T-helper 17 cell (primary cell): ENCODE results near the gene ITLN2. TPM values are rescaled to one million over a fixed set of nuclear protein-coding genes. Genes with fewer than 3 reads are reported as not detected.
"Not testable (repeated sequence)": the region's sequence is repeated elsewhere in the genome, so short reads cannot be mapped to it uniquely, and the experiment has no call there.

Experiments
- ATAC-seq: fragments of 150-1000 bp; cut with Tn5 transposase; 2 replicates; pipeline ENCODE4 v1.10.0; 2021; ENCODE audit warnings: mild to moderate bottlenecking, moderate library complexity
- DNase-seq, 3 donors: peaks; one replicate each; pipeline versions ENCODE4 v3.0.0 to v3.0.0-alpha.2; 2020 to 2021
- H3K9me3 ChIP-seq: one replicate; pipeline ENCODE4 v1.7.0; 2013; ENCODE audit warnings: low read length, mild to moderate bottlenecking; ENCODE audit not compliant: control insufficient read depth, poor library complexity, severe bottlenecking
- H3K27ac Mint-ChIP-seq: one replicate; pipeline ENCODE4 v1.8.0; 2022; ENCODE audit warnings: mild to moderate bottlenecking, moderate library complexity, mixed read lengths
- H3K27me3 Mint-ChIP-seq: one replicate; pipeline ENCODE4 v1.8.0; 2022; ENCODE audit warnings: mixed read lengths
- H3K36me3 Mint-ChIP-seq: one replicate; pipeline ENCODE4 v1.8.0; 2022; ENCODE audit warnings: low read depth, mixed read lengths
- H3K4me1 Mint-ChIP-seq: one replicate; pipeline ENCODE4 v1.8.0; 2022; ENCODE audit warnings: mild to moderate bottlenecking, mixed read lengths
- H3K4me3 Mint-ChIP-seq: one replicate; pipeline ENCODE4 v1.8.0; 2022; ENCODE audit warnings: mild to moderate bottlenecking, moderate library complexity, mixed read lengths
- total RNA-seq, 4 donors: library from RNA in 2 of 4; stranded (reverse) in 2 of 4; gene quantifications; one replicate each; pipeline ENCODE4 v1.2.3 and lab custom pipeline; 2022 to 2026

Gene ITLN2
- total RNA-seq, 2 donors from 2014 or later = not detected

DNA sequence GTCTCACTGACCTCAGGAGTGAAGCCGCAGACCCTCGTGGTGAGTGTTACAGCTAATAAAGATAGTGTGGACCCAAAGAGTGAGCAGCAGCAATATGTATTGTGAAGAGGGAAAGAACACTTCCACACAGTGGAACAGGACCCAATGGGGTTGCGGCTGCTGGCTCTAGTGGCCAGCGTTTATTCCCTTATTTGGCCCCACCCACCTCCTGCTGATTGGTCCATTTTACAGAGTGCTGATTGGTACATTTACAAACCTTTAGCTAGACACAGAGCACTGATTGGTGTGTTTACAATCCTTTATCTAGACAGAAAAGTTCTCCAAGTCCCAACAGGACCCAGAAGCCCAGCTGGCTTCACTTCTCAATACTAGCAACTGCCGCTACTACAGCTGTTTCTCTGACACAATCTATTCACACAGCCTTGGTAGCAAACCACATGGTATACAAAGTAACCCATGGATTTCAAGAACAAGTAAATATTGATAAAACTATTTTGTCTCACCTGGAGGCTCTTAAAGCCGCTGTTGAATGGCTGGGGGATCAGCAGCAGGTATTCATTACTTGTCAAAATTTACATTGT lies 44.3 kb downstream of the ITLN2 start:
- no peak overlapping the region for H3K27ac Mint-ChIP-seq
- no peaks in the 10 kb centered on the region for H3K9me3 ChIP-seq
- no peak for DNase-seq
- H3K36me3 Mint-ChIP-seq = no peaks in the 10 kb centered on the region
- no peak overlapping the region for H3K4me3 Mint-ChIP-seq
- no peaks in the 10 kb centered on the region for H3K27me3 Mint-ChIP-seq
- ATAC-seq = no peak
- no peaks in the 10 kb centered on the region for H3K4me1 Mint-ChIP-seq

DNA sequence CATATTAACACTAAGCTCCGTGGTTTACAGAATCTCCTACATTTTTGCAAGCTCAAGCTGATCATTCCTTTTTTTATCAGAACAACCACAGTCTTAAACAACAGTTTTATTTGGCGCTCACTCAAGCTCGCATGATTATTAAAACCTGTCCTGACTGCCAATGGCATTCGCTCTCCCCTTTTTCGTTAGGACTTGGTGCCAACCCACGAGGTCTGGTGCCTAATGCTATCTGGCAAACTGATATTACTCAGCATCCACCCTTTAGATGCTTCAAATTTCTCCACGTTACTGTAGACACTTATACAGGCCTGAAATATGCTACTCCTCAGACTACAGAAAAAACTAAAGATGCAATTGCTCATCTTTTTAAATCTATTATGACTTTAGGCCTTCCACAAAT lies 46.6 kb downstream of the ITLN2 start:
- H3K4me3 Mint-ChIP-seq = no peak overlapping the region
- H3K9me3 ChIP-seq = no peaks in the 10 kb centered on the region
- DNase-seq (no peak), ATAC-seq (no peak)
- no peaks in the 10 kb centered on the region for H3K4me1 Mint-ChIP-seq
- H3K36me3 Mint-ChIP-seq = no peaks in the 10 kb centered on the region
- H3K27me3 Mint-ChIP-seq = no peaks in the 10 kb centered on the region
- H3K27ac Mint-ChIP-seq = no peak overlapping the region

DNA sequence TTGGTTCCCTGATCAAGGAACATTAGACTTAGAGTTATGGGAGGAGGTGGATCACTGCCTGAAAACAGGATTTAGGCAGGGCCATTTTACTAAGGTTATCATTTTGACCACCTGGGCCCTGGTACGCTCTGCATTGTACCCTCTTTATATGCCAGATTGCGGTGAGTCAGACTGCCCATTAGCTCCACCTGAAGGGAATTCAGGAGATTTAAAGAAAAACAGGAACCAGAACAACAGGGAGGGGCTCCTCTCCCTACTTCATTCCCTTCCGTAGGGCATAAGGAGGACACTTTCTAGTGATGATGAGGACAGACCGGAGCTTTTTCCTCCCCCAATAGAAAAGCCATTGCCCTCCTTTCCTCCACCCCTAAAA lies 49.0 kb downstream of the ITLN2 start:
- Mint-ChIP-seq H3K27ac (no peak overlapping the region), H3K4me3 (no peak overlapping the region), H3K4me1 (no peaks in the 10 kb centered on the region), H3K36me3 (no peaks in the 10 kb centered on the region), H3K27me3 (no peaks in the 10 kb centered on the region)
- ATAC-seq (no peak), DNase-seq (no peak)
- H3K9me3 ChIP-seq = no peaks in the 10 kb centered on the region

DNA sequence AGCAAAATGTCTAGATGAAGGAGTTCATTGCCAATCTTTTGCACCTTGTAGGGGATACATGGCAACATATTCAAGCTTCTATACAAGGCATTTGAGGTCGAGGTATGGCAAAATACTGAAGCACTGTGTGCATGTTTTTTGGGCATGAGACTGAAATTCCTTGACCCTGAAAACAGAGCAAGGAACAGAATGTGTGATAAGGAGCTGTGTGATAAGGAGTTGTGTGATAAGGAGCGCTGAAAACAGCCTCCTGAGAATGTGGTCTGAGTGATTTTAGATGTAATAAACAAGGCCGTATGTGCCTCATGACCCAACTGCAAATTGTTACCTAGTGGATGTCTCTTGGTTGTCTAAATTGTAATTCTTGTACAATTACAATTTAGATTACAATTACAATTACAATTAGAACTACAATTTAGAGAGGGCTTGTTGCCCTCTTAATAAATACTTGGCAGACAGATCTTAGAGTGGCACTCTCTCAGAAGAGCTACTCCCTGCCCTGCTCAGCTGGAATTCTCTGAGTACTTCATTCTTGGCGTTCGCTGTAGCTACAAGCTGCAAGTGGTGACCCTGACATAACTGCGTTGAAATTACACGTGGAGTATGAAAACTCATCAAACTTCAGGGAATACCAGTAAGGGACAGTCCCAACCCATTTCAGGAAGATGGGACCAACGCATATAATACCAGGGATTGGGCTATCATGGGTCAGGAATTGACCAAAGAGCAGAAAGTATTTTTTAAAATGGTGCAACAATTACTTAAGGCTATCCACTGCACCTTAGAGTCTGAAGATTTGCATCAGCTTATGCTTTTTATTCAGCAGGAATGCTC lies 49.6 kb downstream of the ITLN2 start:
- Mint-ChIP-seq H3K4me1 (no peaks in the 10 kb centered on the region), H3K4me3 (no peak overlapping the region), H3K27ac (no peak overlapping the region), H3K27me3 (no peaks in the 10 kb centered on the region), H3K36me3 (no peaks in the 10 kb centered on the region)
- H3K9me3 ChIP-seq = no peaks in the 10 kb centered on the region
- DNase-seq (no peak), ATAC-seq (no peak)

DNA sequence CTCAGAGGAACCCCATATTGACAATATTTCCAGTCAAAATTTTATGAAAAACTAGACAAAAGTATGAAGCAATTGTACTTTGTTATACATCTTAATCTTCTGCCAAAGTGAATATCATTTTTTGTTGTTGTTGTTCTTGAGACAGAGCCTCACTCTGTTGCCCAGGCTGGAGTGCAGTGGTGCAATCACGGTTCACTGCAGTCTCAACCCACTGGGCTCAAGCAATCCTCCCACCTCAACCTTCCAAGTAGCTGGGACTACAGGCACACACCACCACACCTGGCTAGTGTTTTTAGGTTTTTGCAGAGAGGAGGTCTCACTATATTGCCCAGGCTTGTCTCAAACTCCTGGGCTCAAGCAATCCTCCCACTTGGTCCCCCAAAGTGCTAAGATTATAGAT lies 52.4 kb downstream of the ITLN2 start:
- H3K4me3 Mint-ChIP-seq, H3K9me3 ChIP-seq, ATAC-seq, H3K27me3 Mint-ChIP-seq, H3K36me3 Mint-ChIP-seq, H3K4me1 Mint-ChIP-seq, H3K27ac Mint-ChIP-seq, DNase-seq: not testable (repeated sequence)

DNA sequence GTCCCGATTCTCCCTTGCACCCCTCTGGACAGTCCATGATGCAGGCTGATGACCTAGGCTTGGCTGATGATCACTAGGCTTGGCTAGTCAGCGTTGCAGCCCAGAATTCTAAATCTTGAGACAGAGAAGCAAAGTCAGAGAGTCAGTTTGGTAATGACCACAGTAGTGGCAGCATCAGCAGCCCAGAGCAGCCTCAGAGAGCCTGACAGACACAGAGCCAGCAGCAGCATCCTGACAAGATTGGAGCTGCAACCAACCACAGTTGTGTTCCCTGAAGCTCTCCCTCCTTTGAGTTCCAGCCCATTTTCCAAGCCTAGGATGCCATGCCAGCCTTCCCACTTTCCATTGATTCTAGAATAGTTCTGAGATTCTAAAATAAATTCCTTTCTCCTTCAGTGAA lies 52.8 kb downstream of the ITLN2 start:
- no peaks in the 10 kb centered on the region for H3K9me3 ChIP-seq

DNA sequence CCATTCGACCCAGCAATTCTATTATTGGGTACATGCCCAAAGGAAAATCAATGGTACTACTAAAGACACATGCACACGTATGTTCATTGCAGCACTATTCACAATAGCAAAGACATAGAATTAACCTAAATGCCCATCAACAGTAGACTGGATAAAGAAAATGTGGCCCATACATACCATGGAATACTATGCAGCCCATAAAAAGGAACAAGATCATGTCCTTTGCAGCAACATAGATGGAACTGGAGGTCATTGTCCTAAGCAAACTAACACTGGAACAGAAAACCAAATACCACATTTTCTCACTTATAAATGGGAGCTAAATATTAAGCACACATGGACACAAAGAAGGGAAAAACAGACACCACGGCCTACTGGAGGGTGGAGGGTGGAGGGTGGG lies 53.9 kb downstream of the ITLN2 start:
- not testable (repeated sequence) for H3K27ac Mint-ChIP-seq, H3K9me3 ChIP-seq, H3K4me1 Mint-ChIP-seq, H3K36me3 Mint-ChIP-seq, ATAC-seq, DNase-seq, H3K4me3 Mint-ChIP-seq, H3K27me3 Mint-ChIP-seq

More for the DNA sequence above, 52.8 kb downstream of the ITLN2 start:
- no peak overlapping the region for H3K4me3 Mint-ChIP-seq
- no peak overlapping the region for H3K27ac Mint-ChIP-seq
- ATAC-seq (no peak), DNase-seq (no peak)
- peaks cover 3% of the 10 kb centered on the region for H3K27me3 Mint-ChIP-seq
- no peaks in the 10 kb centered on the region for H3K4me1 Mint-ChIP-seq
- H3K36me3 Mint-ChIP-seq = no peaks in the 10 kb centered on the region

Other genes starting within 250 kb of the ITLN2 start
- gene CD48, start 243.0 kb downstream of the ITLN2 start, total RNA-seq = 100 to 1,000 TPM; 386 to 387 TPM
- 1 to 10 TPM; 3.1 to 3.9 TPM for gene SLAMF7, start 215.6 kb downstream of the ITLN2 start, total RNA-seq
- gene LY9, start 158.6 kb downstream of the ITLN2 start, total RNA-seq = 100 to 1,000 TPM in 1 of 2 donors, 10 to 100 TPM in 1; 96.6 to 124 TPM
- gene CD244, start 91.9 kb downstream of the ITLN2 start, total RNA-seq = 1 to 10 TPM in 1 of 2 donors, under 1 TPM in 1; 0.73 to 1.4 TPM
- not detected for gene ITLN1, start 69.6 kb downstream of the ITLN2 start, total RNA-seq
- 10 to 100 TPM; 13.5 to 23.6 TPM for gene F11R, start 66.3 kb upstream of the ITLN2 start, total RNA-seq
- gene TSTD1, start 84.2 kb upstream of the ITLN2 start, total RNA-seq = 10 to 100 TPM; 45.5 to 45.7 TPM
- 10 to 100 TPM; 80.6 to 85.4 TPM for gene USF1, start 91.2 kb upstream of the ITLN2 start, total RNA-seq
- gene ARHGAP30, start 115.1 kb upstream of the ITLN2 start, total RNA-seq = 100 to 1,000 TPM; 156 to 189 TPM
- not detected for gene NECTIN4, start 134.7 kb upstream of the ITLN2 start, total RNA-seq
- gene KLHDC9, start 143.6 kb upstream of the ITLN2 start, total RNA-seq = under 1 TPM in 1 of 2 donors, not detected in 1; 0.57 TPM
- 10 to 100 TPM; 34.5 to 37.1 TPM for gene PFDN2, start 163.2 kb upstream of the ITLN2 start, total RNA-seq
- gene NIT1, start 163.3 kb upstream of the ITLN2 start, total RNA-seq = 10 to 100 TPM; 16.0 to 19.3 TPM
- gene DEDD, start 177.9 kb upstream of the ITLN2 start, total RNA-seq = 10 to 100 TPM; 32.9 to 40.0 TPM
- 100 to 1,000 TPM; 152 to 154 TPM for gene UFC1, start 199.2 kb upstream of the ITLN2 start, total RNA-seq
- gene USP21, start 204.7 kb upstream of the ITLN2 start, total RNA-seq = 10 to 100 TPM; 35.9 to 37.0 TPM
- 10 to 100 TPM; 40.4 to 43.7 TPM for gene PPOX, start 211.6 kb upstream of the ITLN2 start, total RNA-seq
- 10 to 100 TPM; 43.7 to 49.2 TPM for gene B4GALT3, start 222.7 kb upstream of the ITLN2 start, total RNA-seq
- gene ADAMTS4, start 244.2 kb upstream of the ITLN2 start, total RNA-seq = under 1 TPM; 0.31 to 0.77 TPM
- 10 to 100 TPM; 57.1 to 58.5 TPM for gene NDUFS2, start 247.6 kb upstream of the ITLN2 start, total RNA-seq